ENCODE measurements around the gene GAS7.
"Not testable (repeated sequence)": the region's sequence is repeated elsewhere in the genome, so short reads cannot be mapped to it uniquely, and the experiment has no call there.

Gene GAS7

DNA sequence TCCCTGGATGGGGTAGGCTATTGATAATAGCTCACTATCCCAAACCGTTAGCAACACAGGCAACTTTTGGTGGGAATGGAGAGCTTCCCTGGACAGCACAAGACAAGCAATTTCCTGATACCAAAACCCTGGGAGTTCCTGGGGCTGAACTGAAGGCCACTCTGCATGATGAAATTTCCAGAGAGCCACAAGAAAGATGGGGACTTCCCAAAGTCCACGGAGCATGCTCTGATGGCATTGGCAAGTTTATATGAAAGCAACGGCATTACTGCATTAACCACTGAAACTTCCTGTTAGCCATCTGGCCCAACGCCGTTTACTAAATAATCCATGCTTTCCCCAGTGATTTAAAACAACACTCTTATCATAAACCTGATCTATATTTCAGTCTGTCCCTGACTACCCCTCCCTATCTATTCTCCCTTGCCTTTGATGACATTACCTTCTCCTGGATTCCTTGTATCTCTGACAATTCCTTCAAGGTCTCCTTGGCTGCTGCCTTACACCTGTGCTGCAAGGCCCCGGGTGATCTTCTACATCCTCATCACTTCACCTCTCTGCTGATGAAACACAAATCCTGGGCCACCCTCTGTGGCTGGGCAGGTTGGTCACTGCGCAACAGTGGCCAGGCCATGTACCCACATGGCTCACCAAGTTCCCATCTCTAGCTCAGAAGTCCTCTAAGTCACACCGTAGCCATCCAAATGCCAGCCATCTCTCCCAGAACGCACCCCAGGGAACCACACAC lies 184.9 kb downstream of the GAS7 start:
- no peak for FAIRE-seq

DNA sequence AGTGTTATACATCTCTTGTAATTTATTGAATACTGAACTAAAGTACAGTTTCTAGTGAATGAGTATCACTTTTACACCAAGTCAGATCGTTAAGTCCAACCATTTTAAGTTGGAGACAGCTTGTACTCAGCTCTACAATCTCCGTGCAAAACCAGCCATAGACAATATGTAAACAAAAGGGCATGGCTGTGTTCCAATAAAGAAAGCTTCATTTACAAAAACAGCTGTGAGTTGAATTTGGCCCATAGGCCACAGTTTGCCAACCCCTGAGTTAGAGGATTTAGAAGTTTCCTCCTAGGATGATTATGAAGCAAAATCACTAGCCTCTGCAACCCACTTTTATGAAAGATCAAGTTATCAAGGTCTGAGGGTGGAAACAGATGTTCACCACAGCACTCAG lies 187.7 kb downstream of the GAS7 start:
- FAIRE-seq = no peak

- no peak for FAIRE-seq
Measured at GRCh38 chr17:10003705-10004104, 194.7 kb downstream of the GAS7 start.

GRCh38 chr17:10002567-10003360 lies 195.6 kb downstream of the GAS7 start:
- FAIRE-seq = not testable (repeated sequence)

DNA sequence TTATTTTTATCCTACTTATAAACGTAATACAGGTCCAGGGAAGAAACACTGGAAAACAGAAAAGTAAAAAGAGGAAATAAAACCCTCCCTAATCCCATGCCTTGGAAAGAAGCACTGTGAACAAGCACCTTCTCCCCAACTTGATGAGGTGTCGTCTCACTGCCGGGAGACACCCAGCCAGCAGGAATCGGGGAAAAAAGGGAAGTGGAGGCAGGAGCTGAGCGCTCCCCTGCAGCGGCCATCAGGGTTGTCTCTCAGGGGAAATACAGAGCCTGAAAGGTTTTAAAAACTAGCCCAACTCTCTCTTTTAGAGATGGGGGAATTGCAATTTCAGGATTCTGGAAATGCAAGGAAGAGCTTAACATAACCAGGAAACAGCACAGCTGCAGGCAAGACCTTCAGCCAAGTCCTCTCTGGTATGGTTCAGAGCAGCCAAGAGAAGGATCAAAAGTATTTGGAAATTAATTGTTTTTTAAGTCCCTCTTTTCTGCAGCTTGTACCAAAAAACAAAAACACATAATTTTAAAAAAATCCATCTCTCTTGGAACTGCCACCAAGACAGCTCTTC lies 197.0 kb downstream of the GAS7 start:
- no peak for FAIRE-seq

GRCh38 chr17:9999919-10000695 lies 198.3 kb downstream of the GAS7 start:
- no peak for FAIRE-seq

DNA sequence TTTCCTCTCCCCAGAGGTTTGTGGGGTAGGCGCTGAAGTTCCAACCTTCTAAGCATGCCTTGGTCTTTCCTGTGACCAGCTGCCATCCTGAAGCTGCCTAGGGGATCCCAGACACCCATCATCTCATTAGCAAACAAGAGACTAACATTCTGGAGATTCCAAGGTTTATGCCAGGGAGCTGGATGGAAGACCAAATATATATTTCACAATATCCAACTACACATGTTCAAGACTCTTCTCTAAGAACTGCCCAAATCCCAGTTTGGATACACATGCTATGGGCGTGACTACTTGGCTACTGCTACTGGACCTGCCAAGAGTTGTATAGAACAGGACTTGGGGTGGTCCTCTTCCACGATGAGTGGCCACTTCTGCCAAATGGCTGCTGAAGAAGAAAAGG lies 200.3 kb downstream of the GAS7 start:
- FAIRE-seq = no peak

DNA sequence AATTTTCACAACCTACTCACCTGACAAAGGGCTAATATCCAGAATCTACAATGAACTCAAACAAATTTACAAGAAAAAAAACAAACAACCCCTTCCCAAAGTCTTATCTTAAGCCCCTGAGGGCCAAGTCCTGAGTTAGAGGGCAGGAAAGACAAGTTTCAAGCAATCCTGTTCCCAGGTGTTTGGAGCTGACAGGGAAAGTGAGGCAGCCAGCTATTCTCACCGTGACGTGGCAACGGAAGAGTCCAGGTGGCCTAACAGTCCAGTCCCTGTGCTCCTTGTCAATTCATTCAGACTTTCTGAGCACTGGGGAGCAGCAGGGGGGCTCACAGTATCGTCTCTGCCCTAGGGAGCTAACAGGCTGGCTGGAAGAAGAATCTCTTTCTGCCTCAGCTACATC lies 203.6 kb downstream of the GAS7 start:
- no peak for FAIRE-seq

DNA sequence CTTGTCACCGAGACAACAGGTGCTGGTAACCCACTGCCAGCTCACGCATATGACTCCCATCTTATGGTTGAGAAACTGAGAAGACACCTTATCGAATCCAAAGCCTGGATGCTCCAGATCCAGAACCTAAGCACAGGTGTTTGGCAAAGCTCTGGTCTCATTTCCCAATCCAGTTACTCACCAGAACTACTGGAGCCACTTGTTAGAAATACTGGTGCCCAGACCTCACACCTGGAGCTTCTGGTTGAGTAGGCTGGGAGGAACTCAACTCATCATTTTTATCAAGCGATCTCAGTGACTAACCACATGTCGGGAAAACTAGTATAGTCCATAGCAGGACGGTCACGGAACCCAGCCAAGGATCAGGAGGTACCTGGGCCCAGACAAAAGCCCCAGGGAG lies 206.6 kb downstream of the GAS7 start:
- no peak for FAIRE-seq

- no peak for FAIRE-seq
Measured at GRCh38 chr17:9991351-9991750, 207.1 kb downstream of the GAS7 start.

- FAIRE-seq = no peak
Measured at GRCh38 chr17:9987779-9988585, 210.4 kb downstream of the GAS7 start.

DNA sequence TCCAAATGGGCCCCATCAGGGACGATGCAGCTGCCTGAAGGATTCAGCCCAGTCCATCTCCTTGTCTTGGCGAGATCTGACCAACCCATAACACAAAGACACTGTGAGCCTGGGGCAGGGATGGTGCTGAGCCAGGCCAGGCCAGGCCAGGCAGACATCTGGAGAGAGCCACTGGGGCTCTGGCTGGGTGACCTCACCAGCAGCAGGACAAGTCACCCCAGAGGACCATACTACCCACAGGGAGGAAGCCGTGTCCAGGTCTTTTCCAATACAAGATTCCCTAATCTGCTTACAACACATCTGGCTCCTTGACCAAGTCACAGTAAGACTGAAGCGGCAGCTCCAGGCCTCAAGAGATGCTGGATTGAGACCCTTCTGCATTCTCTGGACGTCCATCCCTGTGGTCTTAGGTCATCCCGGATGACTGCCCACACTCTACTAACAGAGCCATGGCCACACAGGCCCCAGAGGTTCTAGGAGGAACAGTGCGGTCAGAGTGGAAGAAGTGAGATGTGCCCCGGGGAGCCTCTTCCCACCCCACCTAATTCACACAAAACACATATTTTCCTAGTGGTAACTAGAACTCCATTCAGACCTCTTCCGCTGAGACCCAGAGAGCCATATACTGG lies 211.5 kb downstream of the GAS7 start:
- FAIRE-seq = no peak

DNA sequence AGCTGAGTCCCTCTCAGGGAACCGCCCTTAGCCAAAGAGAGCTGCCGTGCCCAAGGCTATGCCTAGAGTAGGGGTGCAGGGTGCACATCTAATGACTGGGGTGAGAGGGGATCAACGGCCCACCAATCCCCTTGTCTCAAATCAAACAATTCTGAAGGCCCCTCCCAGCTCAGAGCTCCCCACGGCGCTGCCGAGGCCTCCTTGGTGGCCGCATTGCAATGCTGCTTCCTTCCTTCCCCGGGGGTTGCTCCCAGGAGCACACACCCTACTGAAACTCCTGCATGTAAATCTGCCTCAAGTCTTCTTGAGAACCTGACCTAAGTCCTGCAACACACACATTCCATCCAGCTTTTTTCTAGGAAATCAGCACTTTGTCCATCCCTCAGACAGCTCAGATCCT lies 212.8 kb downstream of the GAS7 start:
- no peak for FAIRE-seq

- no peak for FAIRE-seq
Measured at GRCh38 chr17:9984768-9985167, 213.6 kb downstream of the GAS7 start.

GRCh38 chr17:9982159-9982558 lies 216.2 kb downstream of the GAS7 start:
- no peak for FAIRE-seq

- FAIRE-seq = no peak
Measured at GRCh38 chr17:9981344-9981915, 217.0 kb downstream of the GAS7 start.

- no peak for FAIRE-seq
Measured at GRCh38 chr17:9979463-9979995, 218.9 kb downstream of the GAS7 start.

GRCh38 chr17:9977180-9977575 lies 221.2 kb downstream of the GAS7 start:
- no peak for FAIRE-seq

DNA sequence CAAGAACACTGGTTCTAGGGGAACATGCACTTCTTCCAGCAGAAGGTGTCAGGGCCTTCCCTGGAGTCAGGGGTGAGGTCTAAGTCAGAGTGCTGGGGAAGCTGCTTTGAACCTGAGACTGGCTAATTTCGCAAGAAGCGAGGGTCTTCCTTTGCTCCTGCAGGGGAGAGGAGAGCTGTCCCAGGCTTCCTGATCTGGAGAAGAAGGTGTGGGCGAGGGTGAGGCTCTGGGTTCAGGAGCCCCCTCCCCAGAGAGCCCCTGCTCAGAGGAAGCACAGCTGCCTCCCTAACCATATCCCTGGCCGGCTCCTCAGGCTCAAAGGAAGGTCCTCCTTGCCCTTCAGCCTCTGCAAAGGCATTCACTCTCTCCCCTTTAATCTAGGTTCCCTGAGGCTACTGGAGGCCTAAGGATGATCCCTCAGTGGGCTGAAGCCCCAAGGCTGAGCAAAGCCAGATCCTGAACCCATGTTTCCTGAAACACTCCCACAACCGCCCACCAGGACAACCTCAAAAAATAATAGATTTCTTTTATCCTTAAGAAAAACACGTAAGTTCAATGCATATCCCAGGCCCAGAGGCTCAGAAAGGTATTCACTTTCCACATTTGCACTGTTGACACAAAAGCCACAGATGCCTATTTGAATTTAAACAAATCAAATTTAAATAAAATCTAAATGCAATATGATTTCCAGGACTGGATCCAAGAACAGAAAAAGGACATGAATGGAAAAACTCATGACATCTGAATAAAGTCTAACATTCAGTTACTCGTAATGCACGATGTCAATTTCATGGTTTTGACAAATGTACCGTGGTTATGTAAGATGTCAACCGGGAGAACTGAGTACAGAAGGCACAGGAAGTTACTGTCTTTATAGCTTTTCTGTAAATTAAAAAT lies 221.9 kb downstream of the GAS7 start:
- FAIRE-seq = no peak

Data from islet of Langerhans (tissue), 1 donor.